DMS 273 (cell line): Measurements from ENCODE around the gene SMDT1.
"Not testable (repeated sequence)": the region's sequence is repeated elsewhere in the genome, so short reads cannot be mapped to it uniquely, and the experiment has no call there.

ENCODE experiments used
- DNase-seq: peaks from one replicate; lab custom pipeline; 2025; ENCODE audit not compliant: unreplicated experiment; lab: John Stamatoyannopoulos, UW

Gene SMDT1

GRCh38 chr22:42070517-42071422 is 8.7 kb upstream of the SMDT1 start, which contains the start of gene NAGA:
NAGA (minus strand) TSS chr22:42070812; CDS start chr22:42070297, 515 bp downstream.
- peak; percentile 97 for DNase-seq

GRCh38 chr22:42071508-42071907 is 8.0 kb upstream of the SMDT1 start:
- DNase-seq = not testable (repeated sequence)

- DNase-seq = no peak
Measured at GRCh38 chr22:42072606-42073330, 6.7 kb upstream of the SMDT1 start.

GRCh38 chr22:42073621-42074041 is 5.9 kb upstream of the SMDT1 start:
- no peak for DNase-seq

- no peak for DNase-seq
Measured at GRCh38 chr22:42074132-42074811, 5.2 kb upstream of the SMDT1 start, which contains the start of gene PHETA2. PHETA2 (plus strand) TSS chr22:42074248; CDS start chr22:42077294, 3,046 bp downstream.

GRCh38 chr22:42074846-42075676 is 4.4 kb upstream of the SMDT1 start:
- DNase-seq = no peak

- DNase-seq = no peak
Measured at GRCh38 chr22:42076764-42077485, 2.6 kb upstream of the SMDT1 start.

GRCh38 chr22:42077486-42078125 is 1.9 kb upstream of the SMDT1 start:
- no peak for DNase-seq

- DNase-seq = no peak
Measured at GRCh38 chr22:42078469-42079318, 806 bp upstream of the SMDT1 start.

GRCh38 chr22:42080287-42080686 is 787 bp downstream of the SMDT1 start:
- peak; percentile 39 for DNase-seq

- DNase-seq = no peak
Measured at GRCh38 chr22:42083119-42083518, 3.6 kb downstream of the SMDT1 start.

GRCh38 chr22:42084874-42085273 is 5.4 kb downstream of the SMDT1 start:
- no peak for DNase-seq

- peak; percentile 21 for DNase-seq
Measured at GRCh38 chr22:42086051-42086450, 6.6 kb downstream of the SMDT1 start.

GRCh38 chr22:42090596-42091454 is 11.3 kb downstream of the SMDT1 start, which contains the start of gene NDUFA6:
NDUFA6 (minus strand) TSS chr22:42090772; CDS start chr22:42090744, 28 bp downstream.
- peak; percentile 99 for DNase-seq

GRCh38 chr22:42091455-42091782 is 11.9 kb downstream of the SMDT1 start:
- DNase-seq = no peak

- DNase-seq = no peak
Measured at GRCh38 chr22:42101199-42101598, 21.7 kb downstream of the SMDT1 start.

GRCh38 chr22:42104332-42104860 is 24.9 kb downstream of the SMDT1 start:
- DNase-seq = not testable (repeated sequence)
